Endothelial cell of umbilical vein (primary cell): Measurements from ENCODE around the gene CHD5. TPM values are rescaled to one million over a fixed set of nuclear protein-coding genes. Genes with fewer than 3 reads are reported as not detected.

Experiments
- BruUV-seq: library from RNA; stranded (reverse); fragments of 400-500 nt; replicated peaks from 2 replicates; lab custom pipeline; 2021; lab: Mats Ljungman, UMichigan
- CTCF ChIA-PET: fragments of 300-600, 350-600 bp; sonication (Branson Sonifier 250); formaldehyde crosslinking; loops from one replicate; lab custom pipeline; 2021; ENCODE audit warnings: antibody characterized with exemption, inconsistent platforms; lab: Charles Lee
- POLR2A ChIA-PET: fragments of 300-600, 350-600 bp; sonication (Branson Sonifier 250); formaldehyde crosslinking; loops from one replicate; lab custom pipeline; 2021; ENCODE audit warnings: antibody characterized with exemption, inconsistent platforms; lab: Charles Lee
- DNase-seq: peaks from one replicate; pipeline ENCODE4 v3.0.0-alpha.2; 2011; ENCODE audit warnings: low read depth, low spot score
- FAIRE-seq: peaks from 2 replicates; lab custom pipeline; 2011; peaks lifted over from hg19 to GRCh38; lab: Jason Lieb, UNC
- H2AFZ ChIP-seq: 2 replicates; pipeline ENCODE4 v1.6.0; 2012; ENCODE audit warnings: low read depth, low read length, control low read depth, inconsistent platforms
- H3K27ac ChIP-seq: 2 replicates; pipeline ENCODE4 v1.5.1; 2011; ENCODE audit warnings: low read depth, mild to moderate bottlenecking, control low read depth, low read length, moderate library complexity; ENCODE audit not compliant: insufficient read depth
- H3K27me3 ChIP-seq, 2 experiments: 2 replicates each; pipeline versions ENCODE4 v1.6.0 to v1.6.1; 2011; ENCODE audit warnings: low read length in 2 of 2, mixed read lengths in 1 of 2; ENCODE audit not compliant: control insufficient read depth in 2 of 2, insufficient read depth in 2 of 2
- H3K36me3 ChIP-seq, 2 experiments: 2 replicates in 1 of 2; 3 replicates in 1 of 2; pipeline ENCODE4 v1.5.1; 2011; ENCODE audit warnings: low read length in 2 of 2, mild to moderate bottlenecking in 1 of 2, moderate library complexity in 1 of 2; ENCODE audit not compliant: control insufficient read depth in 2 of 2, insufficient read depth in 2 of 2; ENCODE audit errors: extremely low read depth in 1 of 2
- H3K4me1 ChIP-seq: 3 replicates; pipeline ENCODE4 v1.5.1; 2011; ENCODE audit warnings: mild to moderate bottlenecking, low read length; ENCODE audit not compliant: control insufficient read depth, insufficient read depth; ENCODE audit errors: extremely low read depth
- H3K4me2 ChIP-seq: 2 replicates; pipeline ENCODE4 v1.6.1; 2011; ENCODE audit warnings: low read length, control low read depth, mixed read lengths; ENCODE audit not compliant: insufficient read depth
- H3K4me3 ChIP-seq, 3 experiments: fragments of 200-600 bp in 1 of 3; sonication (generic), shearing (Covaris generic) in 1 of 3; replicated peaks in 1 of 3; 2 replicates each; pipeline ENCODE4 v1.5.1; 2011 to 2016; ENCODE audit warnings: control low read depth in 3 of 3, low read length in 3 of 3, mild to moderate bottlenecking in 2 of 3, inconsistent platforms in 1 of 3, low read depth in 1 of 3, moderate library complexity in 1 of 3; ENCODE audit not compliant: insufficient read depth in 1 of 3
- H3K79me2 ChIP-seq: 2 replicates; pipeline ENCODE4 v1.6.0; 2012; ENCODE audit warnings: low read length, inconsistent platforms; ENCODE audit not compliant: control insufficient read depth, insufficient read depth
- H3K9ac ChIP-seq: replicated peaks from 2 replicates; pipeline ENCODE3; 2011; ENCODE audit warnings: low read length, control low read depth; ENCODE audit not compliant: insufficient read depth; ENCODE audit errors: extremely low read depth
- H3K9me1 ChIP-seq: replicated peaks from 3 replicates; pipeline ENCODE4 v1.6.0; 2011; ENCODE audit warnings: mild to moderate bottlenecking, low read length; ENCODE audit not compliant: control insufficient read depth, insufficient read depth; ENCODE audit errors: extremely low read depth
- H3K9me3 ChIP-seq: replicated peaks from 2 replicates; pipeline ENCODE4 v1.5.1; 2012; ENCODE audit warnings: low read length, inconsistent platforms; ENCODE audit not compliant: control insufficient read depth, insufficient read depth
- H4K20me1 ChIP-seq: replicated peaks from 2 replicates; pipeline ENCODE3; 2011; ENCODE audit warnings: mild to moderate bottlenecking, low read length; ENCODE audit not compliant: control insufficient read depth, insufficient read depth; ENCODE audit errors: extremely low read depth
- EZH2 ChIP-seq: IDR thresholded peaks from 2 replicates; pipeline ENCODE4 v1.6.1; 2012; ENCODE audit warnings: borderline replicate concordance, low read depth, mild to moderate bottlenecking, moderate library complexity, low read length, inconsistent platforms; ENCODE audit not compliant: severe bottlenecking
- FOS ChIP-seq: IDR thresholded peaks from 2 replicates; pipeline ENCODE4 v1.6.1; 2011; ENCODE audit warnings: mild to moderate bottlenecking, low read length, moderate library complexity, borderline replicate concordance; ENCODE audit not compliant: insufficient read depth
- GATA2 ChIP-seq: IDR thresholded peaks from 2 replicates; pipeline ENCODE4 v1.7.0; 2011; ENCODE audit warnings: low read depth, mild to moderate bottlenecking, moderate library complexity, mixed read lengths, low read length; ENCODE audit not compliant: insufficient read length, insufficient read depth
- JUN ChIP-seq: IDR thresholded peaks from 2 replicates; pipeline ENCODE4 v1.6.1; 2011; ENCODE audit warnings: borderline replicate concordance, low read depth; ENCODE audit not compliant: insufficient read length, insufficient read depth
- MYC ChIP-seq: IDR thresholded peaks from one replicate; pipeline ENCODE4 v1.6.1; 2011; ENCODE audit warnings: mild to moderate bottlenecking, low read depth, low read length
- POLR2A ChIP-seq: IDR thresholded peaks from 2 replicates; pipeline ENCODE4 v1.6.1; 2012; ENCODE audit warnings: low read depth, mild to moderate bottlenecking, control low read depth, low read length
- POLR2AphosphoS5 ChIP-seq: IDR thresholded peaks from 2 replicates; pipeline ENCODE4 v1.6.1; 2012; ENCODE audit warnings: low read depth, mild to moderate bottlenecking, control low read depth, low read length, moderate library complexity; ENCODE audit not compliant: insufficient read depth
- dilution Hi-C: fragments of 300-500 bp; cut with MboI; formaldehyde crosslinking; loops from one replicate; pipeline ENCODE4 v1.15.0; 2019; ENCODE audit warnings: low sequenced_read_pairs; ENCODE audit not compliant: extremely low pct_ligation_motif_present
- intact Hi-C: fragments of 100-400 bp; cut with micrococcal nuclease; formaldehyde crosslinking; loops from one replicate; pipeline ENCODE4 v1.10.0; 2022
- polyA plus RNA-seq, 4 experiments: library from polyadenylated mRNA; depleted of rRNA in 3 of 4; stranded (reverse) in 3 of 4; unstranded in 1 of 4; fragments of >200 nt; gene quantifications; 2 replicates each; pipeline versions ENCODE4 v1.2.1 to v1.2.3, GENCODE V29; 2011 to 2012; ENCODE audit warnings: missing spikeins in 1 of 4
- total RNA-seq: library from RNA; stranded (reverse); gene quantifications from 2 replicates; pipeline ENCODE4 v1.2.3, GENCODE V29; 2021
- TF ChIP-seq, protein P1 (sequence below): IDR thresholded peaks from 2 replicates; pipeline ENCODE4 v1.6.1; 2011; ENCODE audit not compliant: insufficient read depth, insufficient read length
- TF ChIP-seq, protein P2 (sequence below), 2 donors: IDR thresholded peaks; 1 replicate in 1 of 2; 2 replicates in 1 of 2; pipeline ENCODE4 v1.5.1; 2011; ENCODE audit warnings: low read length in 2 of 2, mild to moderate bottlenecking in 2 of 2, moderate library complexity in 2 of 2, control low read depth in 1 of 2, inconsistent platforms in 1 of 2, low read depth in 1 of 2; ENCODE audit not compliant: insufficient read depth in 1 of 2; ENCODE audit errors: extremely low read depth in 1 of 2

CHD5 gene
- total and polyA plus RNA-seq, 2 donors (not counting 3 experiments of a cell fraction or from before 2014, with no cell fraction given): 0.04 to 0.11 TPM

DNA sequence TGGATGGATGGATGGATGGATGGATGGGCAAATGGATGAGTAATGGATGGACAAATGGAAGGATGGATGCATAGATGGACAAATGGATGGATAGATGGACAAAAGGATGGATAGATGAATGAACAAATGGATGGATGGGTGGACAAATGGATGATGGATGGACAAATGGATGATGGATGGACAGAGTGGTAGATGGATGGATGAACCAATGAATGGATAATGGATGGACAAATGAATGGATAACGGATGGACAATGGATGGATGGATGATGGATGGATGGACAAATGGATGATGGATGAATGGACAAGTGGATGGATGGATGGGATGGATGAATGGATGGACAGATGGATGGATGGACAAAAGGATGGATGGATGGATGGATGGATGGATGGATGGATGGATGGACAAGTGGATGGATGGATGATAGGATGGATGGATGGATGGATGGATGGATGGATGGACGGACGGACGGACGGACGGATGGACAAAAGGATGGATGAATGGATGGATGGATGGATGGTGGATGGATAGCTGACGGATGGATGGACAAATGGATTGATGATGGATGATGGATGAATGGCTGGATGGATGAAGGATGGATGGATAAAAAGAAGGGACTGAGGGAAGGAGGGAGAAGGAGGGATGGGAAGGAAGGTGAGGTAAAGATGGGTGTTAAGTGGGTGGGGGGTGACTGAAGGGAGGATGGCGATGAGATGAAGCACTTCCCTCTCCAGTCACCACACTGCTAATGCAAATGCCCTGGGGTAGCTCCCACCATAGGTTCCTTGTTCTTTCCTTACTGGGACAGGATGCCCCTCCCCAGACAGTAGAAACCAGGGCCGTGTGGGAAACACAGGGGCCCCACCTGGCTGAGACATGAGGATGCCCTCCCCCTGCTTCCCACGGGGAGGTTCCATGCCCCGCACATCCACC lies 29.8 kb downstream of the CHD5 start:
- Histone ChIP-seq H3K27ac (no peak overlapping the region), H3K9ac (no peak overlapping the region), H3K36me3 (no peaks in the 10 kb centered on the region), H3K4me1 (no peaks in the 10 kb centered on the region), H3K4me3 (no peak overlapping the region), H3K9me3 (no peaks in the 10 kb centered on the region), H3K4me2 (no peak overlapping the region), H4K20me1 (no peaks in the 10 kb centered on the region), H2AFZ (no peak overlapping the region), H3K9me1 (no peaks in the 10 kb centered on the region), H3K27me3 (peaks cover 0 to 2% of the 10 kb centered on the region in 2 experiments), H3K79me2 (no peaks in the 10 kb centered on the region)
- intact Hi-C loops: no loop called here
- DNase-seq (no peak), FAIRE-seq (no peak)
- POLR2A ChIA-PET: no interaction called here
- no TSS peak for BruUV-seq
- TF ChIP-seq FOS: no peak
- TF ChIP-seq, protein P1, sequence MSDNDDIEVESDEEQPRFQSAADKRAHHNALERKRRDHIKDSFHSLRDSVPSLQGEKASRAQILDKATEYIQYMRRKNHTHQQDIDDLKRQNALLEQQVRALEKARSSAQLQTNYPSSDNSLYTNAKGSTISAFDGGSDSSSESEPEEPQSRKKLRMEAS: no peak
- TF ChIP-seq GATA2: no peak
- TF ChIP-seq POLR2AphosphoS5: no peak
- TF ChIP-seq JUN: no peak
- TF ChIP-seq, protein P2, sequence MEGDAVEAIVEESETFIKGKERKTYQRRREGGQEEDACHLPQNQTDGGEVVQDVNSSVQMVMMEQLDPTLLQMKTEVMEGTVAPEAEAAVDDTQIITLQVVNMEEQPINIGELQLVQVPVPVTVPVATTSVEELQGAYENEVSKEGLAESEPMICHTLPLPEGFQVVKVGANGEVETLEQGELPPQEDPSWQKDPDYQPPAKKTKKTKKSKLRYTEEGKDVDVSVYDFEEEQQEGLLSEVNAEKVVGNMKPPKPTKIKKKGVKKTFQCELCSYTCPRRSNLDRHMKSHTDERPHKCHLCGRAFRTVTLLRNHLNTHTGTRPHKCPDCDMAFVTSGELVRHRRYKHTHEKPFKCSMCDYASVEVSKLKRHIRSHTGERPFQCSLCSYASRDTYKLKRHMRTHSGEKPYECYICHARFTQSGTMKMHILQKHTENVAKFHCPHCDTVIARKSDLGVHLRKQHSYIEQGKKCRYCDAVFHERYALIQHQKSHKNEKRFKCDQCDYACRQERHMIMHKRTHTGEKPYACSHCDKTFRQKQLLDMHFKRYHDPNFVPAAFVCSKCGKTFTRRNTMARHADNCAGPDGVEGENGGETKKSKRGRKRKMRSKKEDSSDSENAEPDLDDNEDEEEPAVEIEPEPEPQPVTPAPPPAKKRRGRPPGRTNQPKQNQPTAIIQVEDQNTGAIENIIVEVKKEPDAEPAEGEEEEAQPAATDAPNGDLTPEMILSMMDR (IDR thresholded peaks at IDR 0.05; ENCODE audit: extremely low read depth in 1 of 2, insufficient read depth in 1 of 2, low read depth in 1 of 2, low read length in 2 of 2): no peak
- TF ChIP-seq MYC: no peak
- TF ChIP-seq POLR2A: no peak
- TF ChIP-seq EZH2: no peak
- dilution Hi-C loops: no loop called here
- CTCF ChIA-PET: interaction anchor here (1.3 kb wide), 1 partner anchor 116 kb away, joined by 3 read pairs; no protein-coding TSS in a partner anchor
